ENCODE results near the gene DEXI. TPM values are rescaled to one million over a fixed set of nuclear protein-coding genes. Genes with fewer than 3 reads are reported as not detected.

Gene DEXI
- total RNA-seq, 4 donors from 2014 or later = 38.3 to 73.8 (median 56.1) TPM

GRCh38 chr16:10938796-10939648, 3.2 kb downstream of the DEXI start:
- TF ChIP-seq CTCF (IDR thresholded peaks at IDR 0.05; ENCODE audit: low read depth) = no peak

GRCh38 chr16:10938321-10938720, 3.9 kb downstream of the DEXI start:
- TF ChIP-seq CTCF (IDR thresholded peaks at IDR 0.05; ENCODE audit: low read depth) = no peak

GRCh38 chr16:10937068-10937859, 5.0 kb downstream of the DEXI start:
- no peak for TF ChIP-seq CTCF (IDR thresholded peaks at IDR 0.05; ENCODE audit: low read depth)

- TF ChIP-seq CTCF (IDR thresholded peaks at IDR 0.05; ENCODE audit: low read depth) = no peak
Measured at GRCh38 chr16:10936272-10936984, 5.8 kb downstream of the DEXI start.

GRCh38 chr16:10935226-10935915, 6.9 kb downstream of the DEXI start:
- TF ChIP-seq CTCF (IDR thresholded peaks at IDR 0.05; ENCODE audit: low read depth) = no peak

GRCh38 chr16:10934325-10935107, 7.8 kb downstream of the DEXI start:
- TF ChIP-seq CTCF (IDR thresholded peaks at IDR 0.05; ENCODE audit: low read depth) = no peak
